Cardiac muscle cell (in vitro differentiated cells and primary cell): ENCODE results near the gene MYBPC1. TPM values are rescaled to one million over a fixed set of nuclear protein-coding genes. Genes with fewer than 3 reads are reported as not detected.

Experiments
- DNase-seq, 2 donors: peaks; one replicate each; pipeline versions ENCODE4 v3.0.0 to v3.0.0-alpha.2; 2010 to 2017; ENCODE audit warnings: low read depth in 1 of 2, low spot score in 1 of 2
- H3K27ac ChIP-seq: fragments of 200-600 bp; sonication (generic); 2 replicates; pipeline ENCODE4 v1.5.1; 2016
- H3K27me3 ChIP-seq: fragments of 200-600 bp; sonication (generic); 2 replicates; pipeline ENCODE4 v1.6.0; 2016; ENCODE audit warnings: control low read depth
- H3K36me3 ChIP-seq: fragments of 200-600 bp; sonication (generic); 2 replicates; pipeline ENCODE4 v1.5.1; 2016; ENCODE audit warnings: control low read depth
- H3K4me1 ChIP-seq: fragments of 200-600 bp; sonication (generic); 2 replicates; pipeline ENCODE4 v1.8.1; 2017; ENCODE audit warnings: low read depth, mild to moderate bottlenecking, mixed run types
- H3K4me3 ChIP-seq: fragments of 200-600 bp; sonication (generic); 2 replicates; pipeline ENCODE4 v1.5.1; 2016; ENCODE audit warnings: mild to moderate bottlenecking
- H3K9me3 ChIP-seq: fragments of 200-600 bp; sonication (generic); 2 replicates; pipeline ENCODE4 v1.5.1; 2017; ENCODE audit warnings: low read depth, mild to moderate bottlenecking, control low read depth
- CTCF ChIP-seq: IDR thresholded peaks from 2 replicates; pipeline ENCODE4 v1.5.1; 2012; ENCODE audit warnings: low read depth, mild to moderate bottlenecking, low read length
- polyA plus RNA-seq: library from polyadenylated mRNA; unstranded; fragments of >200 nt; fragmentation: Nextera tagmentation; extraction: Ambion mirVana; gene quantifications from 2 replicates; pipeline ENCODE4 v1.2.1, GENCODE V29; 2016
- total RNA-seq: library from RNA; depleted of rRNA; stranded (reverse); fragments of >200 nt; gene quantifications from 2 replicates; pipeline ENCODE4 v1.2.3, GENCODE V29; 2016

The MYBPC1 gene
- total and polyA plus RNA-seq, 2 experiments from 2014 or later, result not detected

- TF ChIP-seq CTCF, result no peak
- Histone ChIP-seq H3K4me3 (no peak overlapping the region), H3K27ac (no peak overlapping the region), H3K36me3 (no peaks in the 10 kb centered on the region), H3K4me1 (peaks cover 3% of the 10 kb centered on the region), H3K9me3 (no peaks in the 10 kb centered on the region), H3K27me3 (no peaks in the 10 kb centered on the region)
- no peak for DNase-seq
Observed at GRCh38 chr12:101700299-101700820, 105.6 kb downstream of the MYBPC1 start.

- TF ChIP-seq CTCF, result no peak
- no peak for DNase-seq
- no peaks in the 10 kb centered on the region for H3K9me3 ChIP-seq
- H3K27ac ChIP-seq, result no peak overlapping the region
- H3K4me3 ChIP-seq, result no peak overlapping the region
- H3K36me3 ChIP-seq, result no peaks in the 10 kb centered on the region
- H3K27me3 ChIP-seq, result no peaks in the 10 kb centered on the region
- peaks cover 3% of the 10 kb centered on the region for H3K4me1 ChIP-seq
Observed at GRCh38 chr12:101703487-101703886, 108.7 kb downstream of the MYBPC1 start.

GRCh38 chr12:101706403-101706802 lies 111.6 kb downstream of the MYBPC1 start:
- no peak for TF ChIP-seq CTCF
- H3K27ac ChIP-seq, result no peak overlapping the region
- no peak for DNase-seq

GRCh38 chr12:101707131-101707782 lies 112.5 kb downstream of the MYBPC1 start:
- Histone ChIP-seq H3K27me3 (no peaks in the 10 kb centered on the region), H3K36me3 (no peaks in the 10 kb centered on the region), H3K27ac (no peak overlapping the region), H3K4me1 (peaks cover 3% of the 10 kb centered on the region), H3K9me3 (no peaks in the 10 kb centered on the region), H3K4me3 (no peak overlapping the region)
- TF ChIP-seq CTCF, result no peak
- peak in 1 of 2 donors; percentile 18 for DNase-seq

More at GRCh38 chr12:101706403-101706802, 111.6 kb downstream of the MYBPC1 start:
- no peak overlapping the region for H3K4me3 ChIP-seq
- no peaks in the 10 kb centered on the region for H3K36me3 ChIP-seq
- no peaks in the 10 kb centered on the region for H3K9me3 ChIP-seq
- H3K4me1 ChIP-seq, result peaks cover 3% of the 10 kb centered on the region
- H3K27me3 ChIP-seq, result no peaks in the 10 kb centered on the region

GRCh38 chr12:101710288-101710687 lies 115.5 kb downstream of the MYBPC1 start:
- TF ChIP-seq CTCF, result no peak

More at GRCh38 chr12:101710288-101710687, 115.5 kb downstream of the MYBPC1 start:
- H3K27ac ChIP-seq, result no peak overlapping the region
- no peak overlapping the region for H3K4me3 ChIP-seq
- H3K4me1 ChIP-seq, result peaks cover 9% of the 10 kb centered on the region
- no peaks in the 10 kb centered on the region for H3K9me3 ChIP-seq
- DNase-seq, result no peak
- no peaks in the 10 kb centered on the region for H3K36me3 ChIP-seq
- H3K27me3 ChIP-seq, result no peaks in the 10 kb centered on the region
